Amniotic epithelial cell (primary cell): ENCODE measurements around the gene NRXN3.

Experiments
- DNase-seq: peaks from one replicate; pipeline ENCODE4 v3.0.0-alpha.2; 2010; ENCODE audit warnings: low read depth

NRXN3 gene

DNA sequence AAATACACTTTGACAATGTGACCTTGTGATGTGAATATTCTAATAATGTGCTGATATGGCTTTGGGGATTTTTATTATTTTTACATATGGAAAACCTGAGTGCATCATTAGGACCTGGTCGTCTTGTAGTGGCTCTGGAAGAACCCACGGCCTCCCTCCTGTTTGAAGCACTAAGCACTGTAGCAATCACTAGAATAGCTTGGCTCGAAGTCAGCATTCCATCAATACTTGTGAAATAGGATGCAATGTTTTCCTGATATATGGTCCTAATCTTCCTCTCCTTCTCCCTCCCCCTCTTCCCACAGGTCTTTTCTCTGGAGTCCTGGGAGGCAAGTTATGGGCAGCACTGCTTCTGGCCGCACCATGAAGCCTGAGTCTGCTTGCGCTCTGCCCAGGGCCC, 71.9 kb downstream of the NRXN3 start:
- no peak for DNase-seq

DNA sequence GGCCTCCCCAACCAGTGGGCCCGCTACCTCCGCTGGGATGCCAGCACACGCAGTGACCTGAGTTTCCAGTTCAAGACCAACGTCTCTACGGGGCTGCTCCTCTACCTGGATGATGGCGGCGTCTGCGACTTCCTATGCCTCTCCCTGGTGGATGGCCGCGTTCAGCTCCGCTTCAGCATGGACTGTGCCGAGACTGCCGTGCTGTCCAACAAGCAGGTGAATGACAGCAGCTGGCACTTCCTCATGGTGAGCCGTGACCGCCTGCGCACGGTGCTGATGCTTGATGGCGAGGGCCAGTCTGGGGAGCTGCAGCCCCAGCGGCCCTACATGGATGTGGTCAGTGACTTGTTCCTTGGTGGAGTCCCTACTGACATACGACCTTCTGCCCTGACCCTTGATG, 73.0 kb downstream of the NRXN3 start:
- no peak for DNase-seq

DNA sequence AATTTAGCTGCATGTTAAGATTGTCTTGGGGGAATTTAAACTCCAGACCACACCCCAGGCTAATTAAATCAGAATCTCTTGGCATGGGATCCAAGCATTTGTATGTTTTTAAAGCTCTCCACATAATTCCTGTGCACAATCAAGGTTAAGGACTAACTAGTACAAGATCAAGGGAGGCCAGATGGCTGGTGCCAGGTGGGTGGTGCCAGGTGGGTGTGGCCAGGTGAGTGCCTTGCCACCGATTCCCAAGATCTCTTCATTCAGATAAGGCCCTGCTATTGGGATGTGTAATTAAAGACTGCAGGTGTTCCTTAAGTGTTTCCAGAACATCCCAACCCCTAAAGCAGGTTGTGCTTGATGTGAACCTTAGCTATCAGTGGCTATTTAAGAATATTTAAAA, 75.1 kb downstream of the NRXN3 start:
- DNase-seq, result no peak

DNA sequence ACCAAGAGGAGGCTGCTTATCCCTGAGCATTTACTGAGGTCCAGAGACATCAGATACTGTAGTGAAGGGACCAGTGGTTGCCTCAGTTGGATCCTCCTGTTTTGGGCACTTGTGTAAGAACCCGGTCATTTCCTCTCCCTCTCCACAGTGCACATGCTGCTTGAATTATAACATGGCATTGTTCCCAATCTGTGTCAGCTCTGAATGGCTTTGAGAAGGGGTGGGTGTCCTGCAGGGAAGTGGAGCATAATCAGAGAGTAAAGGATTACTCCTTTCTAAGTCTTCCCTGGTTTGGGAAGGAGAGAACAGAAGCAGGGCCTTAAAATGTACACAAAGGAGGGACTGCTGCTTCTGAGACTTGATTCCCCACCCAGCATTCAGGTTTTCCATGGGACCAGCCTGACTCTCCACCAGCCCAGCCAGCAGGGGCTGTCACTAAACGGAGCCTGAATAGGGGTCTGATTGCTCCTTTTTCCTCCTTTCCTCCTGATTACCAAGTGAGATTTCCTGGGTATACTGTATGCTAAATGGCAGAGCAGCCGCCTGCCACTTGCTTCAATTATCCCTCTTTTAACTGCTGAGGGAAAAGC, 78.4 kb downstream of the NRXN3 start:
- DNase-seq, result no peak

DNA sequence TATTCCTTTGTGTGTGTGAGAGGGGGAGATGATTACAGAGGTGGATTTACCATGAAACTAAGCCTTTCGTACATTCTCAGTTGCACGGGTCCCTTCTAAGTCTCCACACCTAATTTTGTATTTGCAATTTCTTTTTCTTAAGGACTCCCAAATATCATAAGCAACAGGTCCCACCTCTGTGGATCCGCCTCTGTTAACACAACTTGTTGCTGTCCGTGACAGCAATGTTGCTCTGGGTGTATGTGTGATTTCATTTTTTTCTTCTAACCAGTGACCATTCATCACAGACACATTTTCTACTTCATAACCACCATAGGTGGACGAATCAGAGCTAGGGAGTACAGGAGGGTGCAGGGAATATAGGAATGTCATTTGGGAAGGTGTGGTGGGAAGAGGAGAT, 81.1 kb downstream of the NRXN3 start:
- no peak for DNase-seq

DNA sequence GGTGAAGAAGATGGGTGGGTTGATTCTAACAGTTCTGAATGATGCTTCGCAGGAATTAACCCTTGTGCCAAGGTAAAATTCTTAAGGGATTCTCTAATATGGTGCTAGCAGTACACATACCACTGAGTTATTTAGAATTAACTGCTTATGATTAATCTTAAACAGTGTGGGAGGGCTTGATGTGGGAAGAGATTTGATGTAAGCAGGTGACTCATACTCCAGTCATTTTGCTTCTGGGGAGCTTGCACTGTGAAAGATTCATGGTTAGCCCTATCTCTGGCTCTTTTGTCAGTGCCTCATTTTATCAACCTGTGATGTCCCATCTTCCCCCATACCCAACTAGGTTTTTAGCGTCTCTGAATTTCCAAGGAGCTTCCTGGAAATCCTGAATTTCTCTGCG, 83.8 kb downstream of the NRXN3 start:
- DNase-seq, result peak; percentile 51

DNA sequence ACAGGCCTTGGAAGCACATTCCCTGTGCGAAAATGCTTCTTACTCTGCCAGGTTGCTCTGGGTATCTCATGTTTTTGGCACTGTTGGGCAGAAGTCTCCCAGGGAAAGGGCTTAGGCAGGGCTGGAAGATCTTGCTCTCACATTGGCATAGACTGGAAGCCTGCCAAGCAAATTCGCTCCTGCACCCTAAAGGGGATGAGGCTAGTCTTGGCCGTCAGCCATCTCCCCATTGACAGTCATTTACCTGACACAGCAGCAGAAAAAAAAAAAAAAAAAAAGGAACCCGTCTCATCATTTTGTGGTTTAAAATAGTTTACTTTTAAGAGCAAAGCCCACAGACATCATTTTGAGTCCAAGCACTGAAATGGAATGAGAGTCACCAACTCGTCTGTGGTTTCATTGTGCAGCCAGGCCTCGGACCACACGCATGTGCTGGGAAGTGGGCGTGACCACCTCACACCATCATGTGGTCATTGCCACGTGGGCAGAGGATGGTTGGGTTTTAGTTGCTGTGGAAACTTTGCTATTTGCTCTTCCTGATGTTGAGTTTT, 84.8 kb downstream of the NRXN3 start:
- DNase-seq, result no peak

DNA sequence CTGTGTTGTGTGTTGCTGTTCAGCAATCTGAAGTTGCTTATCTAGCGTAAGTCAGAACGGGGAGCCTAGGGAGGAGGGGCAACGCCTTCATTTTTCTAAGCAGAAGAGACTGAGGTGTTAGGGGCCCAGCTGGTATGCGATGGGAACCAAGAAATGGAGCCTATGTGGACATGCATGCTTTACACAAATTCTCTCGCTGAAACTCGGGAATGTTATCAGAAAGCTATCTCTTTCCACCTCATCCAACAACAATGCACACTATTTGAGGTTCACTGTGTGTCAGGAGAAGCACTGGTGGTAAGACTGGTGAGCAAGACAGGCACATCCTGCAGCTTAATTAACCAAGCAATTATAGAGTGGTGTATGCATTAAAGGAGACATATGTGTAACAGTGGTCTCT, 89.7 kb downstream of the NRXN3 start:
- no peak for DNase-seq

DNA sequence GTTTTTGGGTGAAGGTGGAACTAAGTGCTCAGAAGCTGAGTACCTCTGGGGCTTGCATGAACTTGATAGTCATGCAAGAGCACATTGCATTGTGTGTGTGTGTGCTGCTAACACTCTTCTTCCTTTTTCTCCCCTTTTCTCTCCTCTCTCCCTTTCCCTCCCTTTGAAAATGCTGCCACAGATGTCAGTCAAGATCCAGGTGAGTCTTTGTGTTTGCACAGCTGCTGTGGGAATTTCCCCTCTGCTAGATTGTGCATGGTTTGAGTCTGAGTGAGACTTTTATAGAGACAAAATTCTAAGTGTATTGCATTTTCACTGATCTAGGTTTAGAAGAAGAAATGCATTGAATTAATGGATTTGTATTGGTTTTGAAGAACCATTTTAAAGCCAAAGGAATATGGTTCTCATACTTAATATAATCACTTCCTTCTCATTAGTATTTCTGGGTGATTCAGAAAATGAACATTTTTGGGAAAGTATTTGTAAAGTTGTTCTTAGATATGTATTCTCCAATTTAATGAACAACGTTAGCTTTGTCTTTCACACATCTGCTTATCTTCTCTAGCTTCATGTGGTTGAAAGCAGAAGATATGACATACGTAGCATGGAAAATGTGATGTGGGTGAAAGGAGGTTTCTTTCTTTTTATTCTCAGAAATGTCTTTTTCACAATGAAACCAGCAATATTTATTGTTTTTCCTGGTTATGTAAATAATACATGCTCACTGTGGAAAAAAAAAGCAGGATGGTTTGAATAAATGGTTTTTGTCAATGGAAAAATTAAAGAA, 108.5 kb downstream of the NRXN3 start:
- DNase-seq, result no peak

DNA sequence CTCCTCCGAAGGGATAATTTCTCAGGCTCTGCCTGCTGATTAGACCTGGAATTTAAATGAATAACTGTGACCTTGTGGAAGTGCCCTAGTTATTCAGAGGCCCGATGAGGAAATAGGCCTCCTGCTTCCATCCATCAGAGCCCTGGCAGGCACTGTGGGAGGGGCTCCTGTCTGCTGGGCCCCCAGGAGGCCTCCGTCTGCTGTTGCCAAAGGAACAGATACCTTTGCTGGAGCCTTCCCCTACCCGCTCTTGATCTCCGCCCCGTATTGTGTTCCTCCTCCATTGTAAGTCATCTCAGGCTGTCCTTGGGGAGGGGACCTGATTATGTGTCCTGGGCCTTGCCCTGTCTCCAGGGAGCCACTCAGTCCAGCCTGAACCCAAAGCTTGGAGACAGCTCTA, 112.3 kb downstream of the NRXN3 start:
- DNase-seq, result no peak

DNA sequence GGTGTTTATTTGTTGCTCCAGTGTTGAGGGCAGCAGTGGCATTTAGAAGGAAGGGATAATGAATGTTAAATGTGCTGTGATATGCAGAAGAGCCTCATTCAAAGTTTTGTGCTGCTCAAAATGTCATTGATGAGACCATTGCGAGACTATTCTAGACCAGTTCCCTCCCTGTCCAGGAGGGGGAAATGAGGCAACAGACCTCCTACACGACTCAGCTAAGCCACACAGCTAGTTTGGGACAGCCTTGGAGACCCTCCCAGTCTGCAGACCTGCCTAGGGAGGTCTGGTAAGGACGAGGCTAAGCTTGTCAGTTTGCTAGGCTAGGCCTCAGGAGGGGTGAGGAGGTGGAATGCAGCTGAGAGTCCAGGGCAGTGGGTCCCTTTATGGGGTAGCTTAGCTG, 116.0 kb downstream of the NRXN3 start:
- no peak for DNase-seq

DNA sequence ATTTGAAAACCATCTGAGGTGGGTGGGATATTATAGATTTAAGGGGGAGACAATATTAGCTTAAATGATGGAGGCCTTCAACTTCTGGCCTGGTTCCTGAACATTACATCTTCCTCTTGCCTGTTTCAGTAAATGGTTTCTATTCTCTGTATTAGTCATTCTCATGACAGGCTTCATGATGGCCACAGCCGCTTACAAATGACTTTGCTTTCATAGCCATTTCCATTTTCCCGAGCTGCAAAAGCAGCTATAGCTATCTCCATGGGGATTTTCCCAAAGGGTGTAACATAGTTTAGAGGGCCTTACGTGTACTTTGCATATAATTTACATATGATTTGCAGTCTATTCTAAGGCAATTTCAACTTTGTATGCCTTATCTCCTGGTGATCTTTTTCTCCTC, 121.8 kb downstream of the NRXN3 start:
- no peak for DNase-seq

DNA sequence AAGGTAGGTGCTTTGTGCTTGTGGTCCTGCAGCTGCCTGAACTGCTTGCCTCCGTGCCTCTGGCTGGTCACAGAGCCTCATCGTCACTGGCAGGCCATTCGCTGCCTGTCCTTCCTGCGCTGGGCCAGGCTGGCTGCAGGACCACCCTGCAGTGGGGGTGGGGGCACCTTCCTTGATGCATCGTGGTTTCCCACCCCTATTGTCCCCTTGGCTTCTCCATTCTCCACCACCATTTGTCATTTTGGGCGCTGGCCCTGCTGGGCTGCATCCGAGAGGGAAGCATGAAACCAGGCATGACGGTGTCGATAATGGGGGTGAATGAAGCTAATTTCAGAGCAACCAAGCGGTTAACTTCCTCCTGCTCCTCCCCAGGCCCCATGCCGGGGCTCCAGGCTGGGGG, 127.7 kb downstream of the NRXN3 start:
- DNase-seq, result no peak

DNA sequence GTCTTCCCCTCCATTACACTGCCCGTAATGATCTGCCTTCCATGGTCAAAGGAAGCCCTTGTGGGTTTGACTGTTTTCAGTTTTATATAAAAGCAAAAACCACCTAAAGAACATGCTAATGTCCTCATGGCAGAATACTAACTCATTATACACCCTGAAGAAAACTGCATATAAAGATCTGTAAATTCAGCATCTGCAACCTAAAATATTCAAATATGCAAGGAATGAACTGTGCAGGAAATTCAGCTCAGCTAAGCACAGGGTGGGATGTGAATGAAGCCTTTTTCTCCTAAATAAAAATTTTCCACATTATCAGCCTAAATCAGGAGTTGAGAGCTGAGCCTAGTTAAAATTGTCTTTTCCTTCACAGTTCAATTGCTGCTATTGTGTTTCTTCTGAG, 128.1 kb downstream of the NRXN3 start:
- no peak for DNase-seq

DNA sequence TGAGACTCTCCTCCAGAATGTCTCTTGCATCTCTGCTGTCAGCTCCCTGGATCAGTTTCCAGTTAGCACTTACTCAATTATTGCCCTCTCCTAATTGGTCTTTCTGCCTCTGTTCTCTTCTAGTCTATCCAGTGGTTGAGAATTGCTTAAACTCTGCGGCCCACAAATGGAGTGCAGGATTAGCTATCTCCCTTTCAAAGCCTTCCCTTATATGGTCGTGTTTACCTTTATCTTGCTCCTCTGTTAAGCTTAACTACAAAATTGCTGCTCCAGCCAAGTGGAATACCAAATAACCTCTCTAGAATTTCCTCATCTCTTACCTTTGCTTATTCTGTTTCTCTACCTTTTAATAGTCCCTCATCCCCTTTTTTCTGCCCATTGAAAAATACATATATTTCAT, 132.7 kb downstream of the NRXN3 start:
- DNase-seq, result no peak

DNA sequence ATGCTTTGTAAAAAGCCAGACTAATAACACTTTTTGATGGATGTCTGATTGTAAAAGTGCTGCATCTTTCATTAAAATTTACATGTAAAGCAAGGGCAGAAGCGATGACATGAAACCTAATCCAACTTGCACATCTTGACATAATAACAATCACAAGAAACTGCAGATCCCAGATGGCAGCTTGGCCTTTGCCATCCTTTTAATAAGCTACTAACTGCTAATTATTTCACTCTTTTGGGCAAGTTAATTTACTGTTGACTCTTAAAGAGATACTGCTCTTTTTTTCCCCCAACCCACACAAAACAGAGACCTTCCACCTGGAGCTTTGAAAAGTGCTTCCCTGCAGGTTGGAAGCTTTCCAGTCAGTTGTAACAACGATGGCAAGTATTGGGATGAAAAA, 137.5 kb downstream of the NRXN3 start:
- no peak for DNase-seq

DNA sequence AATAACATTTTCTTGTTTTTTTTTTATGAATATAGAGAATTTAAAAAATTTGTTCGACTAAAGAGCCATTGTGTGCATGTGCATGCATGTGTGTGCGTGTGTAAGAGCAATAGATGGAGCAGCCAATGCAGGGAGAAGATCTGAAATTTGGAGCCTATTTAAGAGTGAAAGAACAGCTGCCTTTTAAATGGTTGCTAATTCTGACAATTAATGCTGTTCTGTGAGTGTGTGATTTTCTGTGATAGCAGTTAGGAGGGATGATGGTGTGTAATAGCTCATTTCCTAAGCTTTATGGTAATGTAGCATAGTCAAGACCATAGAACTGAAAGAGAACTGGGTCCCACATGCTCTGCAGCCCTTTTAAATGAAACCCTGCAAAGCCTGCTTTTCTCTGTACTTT, 137.9 kb downstream of the NRXN3 start:
- DNase-seq, result no peak

DNA sequence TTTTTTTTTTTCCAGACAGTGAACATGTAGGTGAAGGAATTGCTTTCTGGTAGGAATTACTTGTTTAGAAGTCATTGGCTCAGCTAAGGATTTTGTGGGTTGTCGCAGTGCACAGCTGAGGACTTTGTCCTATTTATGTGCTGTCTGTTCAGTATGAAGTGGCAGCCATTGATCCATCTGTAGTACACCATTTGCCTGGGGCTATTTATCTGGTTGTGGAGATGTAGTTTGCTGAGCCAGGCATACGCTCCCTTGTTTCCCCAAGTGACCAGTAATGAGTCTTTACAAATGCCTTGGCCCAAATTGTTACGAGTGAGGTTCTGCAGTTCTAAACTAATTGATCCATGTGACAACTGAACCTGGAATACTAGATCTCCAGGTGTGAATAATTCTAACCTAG, 140.1 kb downstream of the NRXN3 start:
- DNase-seq, result no peak

DNA sequence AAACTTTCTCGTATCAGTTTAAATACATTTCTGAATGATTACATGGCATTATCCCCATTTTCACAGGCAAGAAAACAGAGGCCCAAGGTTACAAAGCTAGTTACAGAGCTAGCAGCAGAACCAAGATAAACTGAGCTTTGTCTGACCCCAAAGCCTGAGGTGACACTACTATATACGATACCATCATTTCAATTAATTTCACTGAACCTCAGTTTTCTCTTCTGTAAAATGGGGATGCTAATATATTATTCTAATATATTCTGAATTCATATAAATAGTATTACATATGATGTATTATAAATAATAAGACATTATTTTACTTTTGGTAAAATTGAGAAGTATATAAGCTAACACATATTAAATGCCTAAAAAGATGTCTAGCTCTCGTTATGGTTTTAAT, 143.3 kb downstream of the NRXN3 start:
- DNase-seq, result no peak

DNA sequence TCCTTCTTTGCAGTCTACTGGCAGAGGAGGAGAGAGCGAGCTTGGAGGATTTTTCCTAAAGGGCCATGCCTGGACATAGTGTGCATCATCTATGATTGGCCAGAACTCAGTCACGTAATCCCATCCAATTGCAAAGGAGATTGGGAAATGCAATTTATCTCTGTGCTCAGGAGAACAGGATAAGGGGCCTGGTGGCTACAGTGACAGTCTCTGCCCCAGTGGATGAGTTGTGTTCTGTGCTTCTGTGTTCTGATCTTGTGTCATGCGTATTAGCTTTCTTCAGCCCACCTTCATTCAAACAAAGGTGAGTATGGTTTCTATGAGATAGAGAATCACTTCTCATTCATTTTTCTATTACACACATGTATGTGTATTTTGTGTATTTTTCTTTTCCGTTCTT, 144.3 kb downstream of the NRXN3 start:
- DNase-seq, result no peak

DNA sequence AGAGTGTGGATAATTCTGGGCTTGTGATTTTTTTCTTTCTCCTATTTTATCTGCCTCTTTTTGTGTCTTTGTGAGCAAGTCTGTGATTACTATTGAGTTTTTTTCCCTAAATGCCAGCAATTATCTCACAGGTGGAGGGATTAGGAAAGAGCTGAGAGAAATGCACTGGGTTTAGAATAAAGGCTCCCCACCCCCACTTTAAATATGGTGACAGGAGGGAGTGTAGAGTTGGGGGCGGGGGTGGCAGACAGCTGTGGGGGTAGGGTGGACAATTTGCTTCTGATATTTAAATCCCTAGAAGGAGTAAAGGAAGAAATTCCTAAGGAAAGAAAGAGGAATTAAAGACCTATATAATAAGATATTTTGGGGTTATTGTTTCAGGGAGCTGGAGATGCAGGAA, 145.9 kb downstream of the NRXN3 start:
- DNase-seq, result no peak

DNA sequence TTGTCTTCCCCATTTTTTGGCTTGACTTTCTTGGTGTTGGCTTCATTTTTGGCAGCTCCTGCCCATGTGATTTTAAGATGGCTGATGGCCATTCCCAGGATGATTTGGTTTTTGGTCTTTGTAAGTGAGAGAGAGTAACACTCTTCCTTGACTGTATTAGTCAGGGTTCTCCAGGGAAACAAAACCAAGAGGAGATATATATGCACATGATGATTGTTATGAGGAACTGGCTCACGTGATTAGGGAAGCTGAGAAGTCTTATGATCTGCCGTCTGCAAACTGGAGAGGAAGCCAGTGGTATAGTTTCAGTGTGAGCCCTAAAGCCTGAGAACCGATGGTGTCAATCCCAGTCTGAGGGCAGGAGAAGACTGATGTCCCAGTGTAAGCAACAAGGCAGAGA, 146.6 kb downstream of the NRXN3 start:
- DNase-seq, result no peak

DNA sequence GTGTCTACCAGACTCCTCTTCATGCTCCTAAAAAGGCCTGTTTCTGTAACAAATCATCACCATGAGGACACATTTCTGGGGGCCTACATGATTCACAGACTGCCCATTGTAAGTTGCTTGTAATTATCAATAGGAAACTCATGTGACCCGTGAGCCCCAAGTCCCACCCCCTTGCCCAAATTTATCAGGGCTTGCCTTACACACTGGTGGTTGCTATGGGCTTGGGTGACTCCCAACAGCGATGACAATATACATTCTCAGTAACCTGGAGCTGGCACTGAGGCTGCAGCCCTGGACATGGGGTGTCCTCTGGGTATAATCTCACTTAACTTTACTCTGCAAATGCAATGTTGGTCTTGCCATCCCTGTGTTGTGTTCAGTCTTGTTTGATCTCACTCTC, 149.2 kb downstream of the NRXN3 start:
- no peak for DNase-seq
